Uterus (tissue), 4 donors: ENCODE results near the gene S1PR2. TPM values are rescaled to one million over a fixed set of nuclear protein-coding genes. Genes with fewer than 3 reads are reported as not detected.

Experiments used
- DNase-seq, 2 donors: peaks; one replicate each; pipeline ENCODE4 v3.0.0-alpha.2; 2019 to 2020
- H3K27ac ChIP-seq, 2 donors: fragments of 200-600 bp; sonication (generic); 1 replicate in 1 of 2; 2 replicates in 1 of 2; pipeline ENCODE4 v1.5.1; 2016 to 2018
- H3K27me3 ChIP-seq, 2 donors: fragments of 200-600 bp; sonication (generic); one replicate each; pipeline ENCODE4 v1.5.1; 2018 to 2019; ENCODE audit warnings: control low read depth in 1 of 2
- H3K36me3 ChIP-seq, 2 donors: fragments of 200-600 bp; sonication (generic); one replicate each; pipeline ENCODE4 v1.5.1; 2019; ENCODE audit warnings: control low read depth in 1 of 2
- H3K4me1 ChIP-seq, 2 donors: fragments of 200-600 bp; sonication (generic); one replicate each; pipeline ENCODE4 v1.5.1; 2018 to 2019; ENCODE audit warnings: control low read depth in 1 of 2
- H3K4me3 ChIP-seq, 2 donors: fragments of 200-600 bp; sonication (generic); 1 replicate in 1 of 2; 2 replicates in 1 of 2; pipeline ENCODE4 v1.5.1; 2018 to 2019; ENCODE audit warnings: mild to moderate bottlenecking in 1 of 2
- H3K9me3 ChIP-seq, 2 donors: fragments of 200-600 bp; sonication (generic); one replicate each; pipeline ENCODE4 v1.5.1; 2019; ENCODE audit warnings: control low read depth in 1 of 2
- POLR2A ChIP-seq, 2 donors: fragments of 450-650 bp; IDR thresholded peaks; one replicate each; pipeline ENCODE4 v1.6.1; 2016; ENCODE audit warnings: antibody characterized with exemption in 2 of 2, mild to moderate bottlenecking in 1 of 2, moderate library complexity in 1 of 2
- intact Hi-C: fragments of 100-400 bp; cut with DNase I; formaldehyde crosslinking; loops from one replicate; pipeline ENCODE4 v1.15.1; 2023; ENCODE audit warnings: low total_unique reads
- total RNA-seq, 4 donors: library from RNA; depleted of rRNA in 3 of 4; stranded (reverse); fragments of >200 nt in 3 of 4; gene quantifications; one replicate each; pipeline versions ENCODE4 v1.1.0 to v1.2.4, GENCODE V29; 2014 to 2023
- TF ChIP-seq, protein P1 (sequence below), 4 experiments: fragments of 200-600 bp in 2 of 4; fragments of 450-650 bp in 2 of 4; sonication (generic) in 2 of 4; IDR thresholded peaks; one replicate each; pipeline ENCODE4 v1.5.1; 2016 to 2019; ENCODE audit warnings: antibody characterized with exemption in 4 of 4, mild to moderate bottlenecking in 2 of 4, moderate library complexity in 1 of 4
- donor health status: DM: yes; HTN: yes; CAD: no.

S1PR2 gene
- total RNA-seq, 4 donors from 2014 or later, result 1.3 to 32.5 (median 17.3) TPM

DNA sequence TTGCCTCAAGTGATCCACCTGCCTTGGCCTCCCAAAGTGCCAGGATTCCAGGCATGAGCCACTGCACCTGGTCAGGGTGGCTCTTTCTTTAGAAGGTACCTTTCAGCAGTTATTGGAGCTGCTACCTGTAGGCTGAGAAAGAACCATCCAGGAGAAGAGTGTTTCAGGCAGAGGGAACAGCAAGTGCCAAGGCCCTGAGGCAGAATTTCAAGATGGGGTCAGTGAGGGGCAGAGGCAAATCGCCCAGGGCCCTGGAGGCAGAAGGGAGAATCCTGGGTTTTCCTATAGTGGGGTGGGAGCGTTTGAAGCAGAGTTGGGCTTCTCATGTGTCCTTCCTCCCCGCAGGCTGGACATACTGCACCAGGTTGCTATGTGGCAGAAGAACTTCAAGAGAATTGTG, 23.1 kb upstream of the S1PR2 start:
- Histone ChIP-seq H3K4me1 (peaks cover 0 to 4% of the 10 kb centered on the region in 2 donors), H3K4me3 (no peak overlapping the region), H3K27ac (no peak overlapping the region), H3K36me3 (no peaks in the 10 kb centered on the region), H3K27me3 (no peaks in the 10 kb centered on the region), H3K9me3 (no peaks in the 10 kb centered on the region)
- intact Hi-C loops, result no loop called here
- DNase-seq, result no peak
- TF ChIP-seq, protein P1, sequence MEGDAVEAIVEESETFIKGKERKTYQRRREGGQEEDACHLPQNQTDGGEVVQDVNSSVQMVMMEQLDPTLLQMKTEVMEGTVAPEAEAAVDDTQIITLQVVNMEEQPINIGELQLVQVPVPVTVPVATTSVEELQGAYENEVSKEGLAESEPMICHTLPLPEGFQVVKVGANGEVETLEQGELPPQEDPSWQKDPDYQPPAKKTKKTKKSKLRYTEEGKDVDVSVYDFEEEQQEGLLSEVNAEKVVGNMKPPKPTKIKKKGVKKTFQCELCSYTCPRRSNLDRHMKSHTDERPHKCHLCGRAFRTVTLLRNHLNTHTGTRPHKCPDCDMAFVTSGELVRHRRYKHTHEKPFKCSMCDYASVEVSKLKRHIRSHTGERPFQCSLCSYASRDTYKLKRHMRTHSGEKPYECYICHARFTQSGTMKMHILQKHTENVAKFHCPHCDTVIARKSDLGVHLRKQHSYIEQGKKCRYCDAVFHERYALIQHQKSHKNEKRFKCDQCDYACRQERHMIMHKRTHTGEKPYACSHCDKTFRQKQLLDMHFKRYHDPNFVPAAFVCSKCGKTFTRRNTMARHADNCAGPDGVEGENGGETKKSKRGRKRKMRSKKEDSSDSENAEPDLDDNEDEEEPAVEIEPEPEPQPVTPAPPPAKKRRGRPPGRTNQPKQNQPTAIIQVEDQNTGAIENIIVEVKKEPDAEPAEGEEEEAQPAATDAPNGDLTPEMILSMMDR (IDR thresholded peaks at IDR 0.05), result no peak
- TF ChIP-seq POLR2A (IDR thresholded peaks at IDR 0.05), result no peak

DNA sequence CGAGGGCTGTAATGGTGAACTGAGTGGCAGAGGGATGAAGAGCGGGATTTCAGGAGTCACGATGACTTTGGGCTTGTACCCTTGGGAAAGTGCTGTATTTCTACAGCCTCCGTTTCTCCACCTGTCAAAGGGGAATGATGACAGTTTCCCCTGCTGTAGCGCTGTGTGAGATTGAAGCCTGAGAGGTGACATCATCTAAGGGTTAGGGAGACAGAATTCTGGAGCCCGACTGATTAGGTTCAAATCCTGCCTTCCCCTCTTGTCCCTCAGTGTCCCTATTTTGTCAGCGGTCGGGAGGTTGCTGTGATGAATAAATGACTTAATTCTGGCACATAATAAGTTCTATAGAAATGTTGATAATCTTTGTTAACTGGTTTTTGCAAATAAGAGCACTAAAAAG, 21.6 kb upstream of the S1PR2 start:
- no peak for DNase-seq
- Histone ChIP-seq H3K9me3 (no peaks in the 10 kb centered on the region), H3K36me3 (no peaks in the 10 kb centered on the region), H3K4me3 (peak overlapping the region; percentile 71 to 79), H3K27ac (peak overlapping the region; percentile 60 to 84), H3K4me1 (peaks cover 0 to 4% of the 10 kb centered on the region in 2 donors), H3K27me3 (no peaks in the 10 kb centered on the region)
- TF ChIP-seq, protein P1 (IDR thresholded peaks at IDR 0.05), result no peak
- TF ChIP-seq POLR2A (IDR thresholded peaks at IDR 0.05), result no peak
- intact Hi-C loops, result no loop called here

DNA sequence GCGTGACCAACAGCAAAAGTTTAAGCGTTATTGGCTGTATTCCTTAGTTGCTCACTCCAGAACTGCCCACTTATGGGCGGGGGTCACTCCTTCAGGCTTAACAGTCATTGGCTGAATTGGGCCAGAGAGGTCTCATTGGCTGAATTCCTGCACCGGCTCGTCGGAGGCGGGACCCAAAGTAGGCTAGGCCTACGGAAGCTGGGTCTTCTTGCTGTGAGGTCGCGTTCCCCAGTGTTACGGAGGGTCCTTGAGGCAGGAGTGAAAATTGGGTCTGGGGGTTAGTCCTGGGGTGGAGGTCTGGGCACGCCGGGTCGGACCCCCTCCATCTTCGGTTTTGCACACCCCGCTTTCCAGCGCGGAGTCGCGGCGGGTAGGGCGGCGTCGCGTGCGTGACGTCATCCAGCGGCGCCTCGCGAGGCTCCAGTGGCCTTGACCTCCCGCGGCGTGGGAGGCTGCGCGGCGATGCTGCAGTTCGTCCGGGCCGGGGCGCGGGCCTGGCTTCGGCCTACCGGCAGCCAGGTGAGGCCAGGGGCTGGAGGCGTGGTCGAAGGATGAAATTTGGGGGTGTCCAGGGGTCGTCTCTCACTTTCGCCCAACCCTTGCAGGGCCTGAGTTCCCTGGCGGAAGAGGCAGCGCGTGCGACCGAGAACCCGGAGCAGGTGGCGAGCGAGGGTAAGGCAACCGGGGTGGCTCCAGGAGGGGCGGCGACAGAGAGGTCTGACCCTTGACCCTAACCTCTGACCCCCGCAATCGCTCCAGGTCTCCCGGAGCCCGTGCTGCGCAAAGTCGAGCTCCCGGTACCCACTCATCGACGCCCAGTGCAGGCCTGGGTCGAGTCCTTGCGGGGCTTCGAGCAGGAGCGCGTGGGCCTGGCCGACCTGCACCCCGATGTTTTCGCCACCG, 20.9 kb upstream of the S1PR2 start, which contains the start of gene MRPL4:
Gene MRPL4, plus strand, starts transcription at position 423 of the 903 bp plus-strand sequence. Its CDS starts 40 bp downstream, at position 463.
- Histone ChIP-seq H3K9me3 (no peaks in the 10 kb centered on the region), H3K4me3 (peak within 1 kb of the TSS; percentile 71 to 79), H3K27ac (peak within 1 kb of the TSS; percentile 60 to 84), H3K27me3 (no peaks in the 10 kb centered on the region), H3K36me3 (no peaks in the 10 kb centered on the region), H3K4me1 (peaks cover 0 to 4% of the 10 kb centered on the region in 2 donors)
- peak; percentile 95 to 98 for DNase-seq
- intact Hi-C loops, result no loop called here
- peak in 1 of 2 donors; percentile 63 for TF ChIP-seq POLR2A (IDR thresholded peaks at IDR 0.05)
- TF ChIP-seq, protein P1 (IDR thresholded peaks at IDR 0.05), result peak in 2 of 4 experiments; percentile 34 to 37

DNA sequence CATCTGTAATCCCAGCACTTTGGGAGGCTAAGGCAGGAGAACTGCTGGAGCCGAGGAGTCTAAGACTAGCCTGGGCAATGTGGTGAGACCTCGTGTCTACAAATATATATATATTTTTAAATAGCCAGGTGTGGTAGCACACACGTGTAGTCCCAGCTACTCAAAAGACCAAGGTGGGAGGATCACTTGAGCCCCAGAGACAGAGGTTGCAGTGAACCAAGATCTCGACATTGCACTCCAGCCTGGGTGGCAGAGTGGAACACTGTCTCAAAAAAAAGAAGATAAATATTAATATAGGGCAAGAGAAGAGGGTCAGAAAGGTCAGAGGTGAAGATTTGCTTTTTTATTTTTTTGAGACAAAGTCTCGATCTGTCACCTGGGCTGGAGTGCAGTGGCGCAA, 15.4 kb upstream of the S1PR2 start:
- Histone ChIP-seq H3K27me3 (no peaks in the 10 kb centered on the region), H3K4me3 (no peak overlapping the region), H3K4me1 (no peaks in the 10 kb centered on the region), H3K36me3 (no peaks in the 10 kb centered on the region), H3K9me3 (no peaks in the 10 kb centered on the region), H3K27ac (no peak overlapping the region)
- TF ChIP-seq, protein P1 (IDR thresholded peaks at IDR 0.05), result no peak
- TF ChIP-seq POLR2A (IDR thresholded peaks at IDR 0.05), result no peak
- intact Hi-C loops, result no loop called here
- DNase-seq, result no peak
